Fibroblast of lung (primary cell): Measurements from ENCODE around the gene IP6K1. TPM values are rescaled to one million over a fixed set of nuclear protein-coding genes. Genes with fewer than 3 reads are reported as not detected.

Experiments used
- DNase-seq, 2 donors: peaks; one replicate each; pipeline versions ENCODE4 v3.0.0 to v3.0.0-alpha.2; 2010; ENCODE audit warnings: low read depth in 2 of 2
- H2AFZ ChIP-seq: 2 replicates; pipeline ENCODE4 v1.5.1; 2012; ENCODE audit warnings: low read length, control low read depth, inconsistent platforms
- H3K27ac ChIP-seq: 2 replicates; pipeline ENCODE4 v1.5.1; 2011; ENCODE audit warnings: low read length, control low read depth; ENCODE audit not compliant: insufficient read depth
- H3K27me3 ChIP-seq: 2 replicates; pipeline ENCODE4 v1.5.1; 2011; ENCODE audit warnings: mild to moderate bottlenecking, low read length; ENCODE audit not compliant: control insufficient read depth, insufficient read depth
- H3K36me3 ChIP-seq: 2 replicates; pipeline ENCODE4 v1.5.1; 2011; ENCODE audit warnings: low read length; ENCODE audit not compliant: control insufficient read depth, insufficient read depth
- H3K4me1 ChIP-seq: 2 replicates; pipeline ENCODE4 v1.5.1; 2011; ENCODE audit warnings: low read length; ENCODE audit not compliant: control insufficient read depth, insufficient read depth; ENCODE audit errors: extremely low read depth
- H3K4me2 ChIP-seq: 2 replicates; pipeline ENCODE4 v1.5.1; 2011; ENCODE audit warnings: low read length, control low read depth; ENCODE audit not compliant: insufficient read depth; ENCODE audit errors: extremely low read depth
- H3K4me3 ChIP-seq, 4 experiments: fragments of 200-600 bp in 1 of 4; sonication (generic) in 1 of 4; replicated peaks in 1 of 4; 2 replicates each; pipeline ENCODE4 v1.5.1; 2011 to 2016; ENCODE audit warnings: low read length in 4 of 4, low read depth in 3 of 4, mild to moderate bottlenecking in 3 of 4, control low read depth in 2 of 4, inconsistent platforms in 1 of 4, mixed read lengths in 1 of 4; ENCODE audit not compliant: insufficient read depth in 1 of 4; ENCODE audit errors: control extremely low read depth in 1 of 4
- H3K79me2 ChIP-seq: 2 replicates; pipeline ENCODE4 v1.5.1; 2012; ENCODE audit warnings: mild to moderate bottlenecking, low read length, inconsistent platforms; ENCODE audit not compliant: control insufficient read depth, insufficient read depth
- H3K9ac ChIP-seq: 2 replicates; pipeline ENCODE4 v1.5.1; 2011; ENCODE audit warnings: mild to moderate bottlenecking, low read length, control low read depth; ENCODE audit not compliant: insufficient read depth
- H3K9me3 ChIP-seq: 2 replicates; pipeline ENCODE4 v1.5.1; 2012; ENCODE audit warnings: low read depth, low read length; ENCODE audit not compliant: control insufficient read depth, insufficient read depth
- H4K20me1 ChIP-seq: 2 replicates; pipeline ENCODE4 v1.5.1; 2011; ENCODE audit warnings: low read length; ENCODE audit not compliant: control insufficient read depth, insufficient read depth; ENCODE audit errors: extremely low read depth
- CTCF ChIP-seq, 2 donors: IDR thresholded peaks in 1 of 2; conservative IDR thresholded peaks in 1 of 2; 1 replicate in 1 of 2; 2 replicates in 1 of 2; pipeline ENCODE4 v1.5.1; 2011 to 2012; ENCODE audit warnings: low read length in 2 of 2, control low read depth in 1 of 2, inconsistent platforms in 1 of 2, low read depth in 1 of 2, mild to moderate bottlenecking in 1 of 2
- EZH2 ChIP-seq: IDR thresholded peaks from 2 replicates; pipeline ENCODE4 v1.5.1; 2012; ENCODE audit warnings: low read length, control low read depth, mild to moderate bottlenecking; ENCODE audit errors: missing control alignments
- polyA plus RNA-seq, 2 donors: library from polyadenylated mRNA; depleted of rRNA in 1 of 2; stranded (reverse) in 1 of 2; unstranded in 1 of 2; fragments of >200 nt; gene quantifications; 2 replicates each; pipeline ENCODE4 v1.2.1, GENCODE V29; 2011 to 2012; ENCODE audit warnings: missing spikeins in 1 of 2
- total RNA-seq: library from RNA; depleted of rRNA; stranded (reverse); fragments of >200 nt; gene quantifications from 2 replicates; pipeline ENCODE4 v1.2.1, GENCODE V29; 2014

The IP6K1 gene
- total and polyA plus RNA-seq, 2 donors (not counting 1 experiment from before 2014, with no cell fraction given): 30.2 to 45.4 TPM

GRCh38 chr3:49804141-49805041, 18.0 kb upstream of the IP6K1 start:
- TF ChIP-seq CTCF (conservative IDR thresholded peaks at IDR 0.05 in 1 of 2, IDR thresholded peaks at IDR 0.05 in 1 of 2; ENCODE audit: low read depth in 1 of 2, low read length in 2 of 2) (no peak), EZH2 (no peak)
- peaks cover 29% of the 10 kb centered on the region for H3K4me1 ChIP-seq
- H3K4me3 ChIP-seq: peak overlapping the region; percentile 54 to 87 (median 74)
- H3K9me3 ChIP-seq: no peaks in the 10 kb centered on the region
- H2AFZ ChIP-seq: no peak overlapping the region
- DNase-seq: no peak
- H4K20me1 ChIP-seq: no peaks in the 10 kb centered on the region
- no peaks in the 10 kb centered on the region for H3K36me3 ChIP-seq
- no peaks in the 10 kb centered on the region for H3K27me3 ChIP-seq
- peak overlapping the region; percentile 93 for H3K4me2 ChIP-seq
- peak overlapping the region; percentile 34 for H3K27ac ChIP-seq
- H3K79me2 ChIP-seq: no peaks in the 10 kb centered on the region
- no peak overlapping the region for H3K9ac ChIP-seq

GRCh38 chr3:49803465-49804140, 17.3 kb upstream of the IP6K1 start:
- H3K4me3 ChIP-seq: peak overlapping the region; percentile 54 to 87 (median 74)
- H3K9ac ChIP-seq: peak overlapping the region; percentile 81
- H3K27ac ChIP-seq: peak overlapping the region; percentile 75
- H3K4me2 ChIP-seq: peak overlapping the region; percentile 93
- DNase-seq: peak in 1 of 2 donors; percentile 47
- peak overlapping the region; percentile 71 for H2AFZ ChIP-seq
- peaks cover 32% of the 10 kb centered on the region for H3K4me1 ChIP-seq
- no peak for TF ChIP-seq EZH2
- no peak for TF ChIP-seq CTCF (conservative IDR thresholded peaks at IDR 0.05 in 1 of 2, IDR thresholded peaks at IDR 0.05 in 1 of 2; ENCODE audit: low read depth in 1 of 2, low read length in 2 of 2)
- H3K9me3 ChIP-seq: no peaks in the 10 kb centered on the region
- H3K79me2 ChIP-seq: no peaks in the 10 kb centered on the region
- no peaks in the 10 kb centered on the region for H3K36me3 ChIP-seq
- H4K20me1 ChIP-seq: no peaks in the 10 kb centered on the region
- no peaks in the 10 kb centered on the region for H3K27me3 ChIP-seq
